ENCODE measurements around the gene ATPAF2.
"Not testable (repeated sequence)": the region's sequence is repeated elsewhere in the genome, so short reads cannot be mapped to it uniquely, and the experiment has no call there.

ATPAF2 gene

DNA sequence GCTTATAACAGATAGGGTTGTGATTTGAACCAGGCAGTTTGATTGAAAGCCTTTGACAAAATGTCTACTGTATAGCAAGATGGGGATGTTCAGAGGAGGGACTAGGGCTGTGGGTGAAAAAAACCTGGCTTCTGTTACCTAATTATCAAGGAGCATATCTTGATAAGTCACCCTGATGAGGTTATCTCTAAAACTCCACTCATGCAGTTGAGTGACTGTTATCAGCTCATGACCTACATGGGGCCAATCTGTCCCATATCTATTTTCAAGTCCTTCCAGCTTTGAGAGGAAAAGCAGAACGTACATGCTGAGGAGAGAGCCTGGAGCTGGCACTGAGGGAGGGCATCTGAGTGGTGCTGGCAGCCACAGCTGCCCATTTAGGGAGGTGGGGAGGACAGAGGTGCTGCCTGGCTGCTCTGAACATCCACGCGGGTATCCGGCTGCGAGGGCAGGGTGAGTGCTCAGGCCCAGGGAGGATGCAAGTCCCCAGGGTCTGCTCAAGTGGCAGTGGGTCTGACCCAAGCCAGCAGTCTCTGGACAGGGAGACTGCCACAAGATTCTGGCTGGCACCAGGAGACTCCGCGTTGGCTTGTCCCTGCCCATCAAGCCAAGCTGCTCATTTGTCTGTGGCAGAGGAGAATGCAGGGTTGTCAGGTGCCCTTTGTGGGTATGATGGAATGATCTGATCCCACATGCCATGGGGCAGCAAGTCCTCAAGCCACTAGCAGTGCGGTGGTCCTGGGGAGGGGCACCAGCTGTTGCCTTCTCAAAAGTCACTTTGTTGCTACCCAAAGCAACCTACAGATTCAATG, 29.2 kb downstream of the ATPAF2 start:
- DNase-seq, result no peak

- no peak for DNase-seq
Measured at GRCh38 chr17:18008496-18009268, 30.3 kb downstream of the ATPAF2 start.

GRCh38 chr17:18006495-18007239, 32.3 kb downstream of the ATPAF2 start:
- no peak for DNase-seq

GRCh38 chr17:18005496-18005895, 33.5 kb downstream of the ATPAF2 start:
- DNase-seq, result no peak

GRCh38 chr17:18004884-18005305, 34.1 kb downstream of the ATPAF2 start:
- DNase-seq, result no peak

DNA sequence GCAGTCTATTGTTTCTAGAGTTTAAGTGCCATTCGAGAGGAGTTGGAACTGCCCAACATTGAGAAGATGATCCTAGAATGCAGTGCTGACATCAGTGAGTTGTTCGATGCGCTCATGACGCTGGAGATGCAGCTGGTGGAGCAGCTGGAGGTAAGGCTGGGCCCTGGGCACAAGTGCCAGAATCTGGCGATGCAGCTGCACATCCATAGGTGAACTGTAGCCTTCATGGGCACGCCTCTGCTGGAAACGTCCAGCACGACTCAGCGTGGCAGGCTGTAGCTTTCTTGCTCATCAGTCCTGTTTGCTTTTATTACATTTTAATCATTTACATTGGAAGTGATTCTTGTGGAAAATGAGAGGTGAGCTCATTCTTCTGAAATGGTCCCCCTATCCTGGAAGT, 34.6 kb downstream of the ATPAF2 start:
- DNase-seq, result no peak

DNA sequence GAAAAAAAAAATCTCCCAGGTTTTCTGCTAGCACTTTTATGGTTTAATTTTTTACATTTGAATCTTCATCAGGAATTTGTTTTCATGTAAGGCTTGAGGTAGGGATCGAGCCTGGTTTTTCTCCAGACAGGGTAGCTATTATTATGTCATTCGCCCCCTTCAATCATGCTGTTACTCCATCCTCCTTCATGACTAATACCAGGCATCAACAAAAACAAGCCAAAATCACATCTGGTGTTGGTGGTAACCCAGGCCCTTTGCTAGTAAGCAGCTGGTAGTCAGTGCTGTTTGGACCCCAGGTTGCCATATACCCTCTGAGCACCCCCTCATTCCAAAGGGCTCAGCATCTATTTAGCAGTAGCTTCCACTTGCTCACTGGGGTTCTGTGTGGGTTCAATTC, 36.8 kb downstream of the ATPAF2 start:
- no peak for DNase-seq

GRCh38 chr17:18000030-18000408, 38.9 kb downstream of the ATPAF2 start:
- DNase-seq, result no peak

- no peak for DNase-seq
Measured at GRCh38 chr17:17999364-18000029, 39.5 kb downstream of the ATPAF2 start.

DNA sequence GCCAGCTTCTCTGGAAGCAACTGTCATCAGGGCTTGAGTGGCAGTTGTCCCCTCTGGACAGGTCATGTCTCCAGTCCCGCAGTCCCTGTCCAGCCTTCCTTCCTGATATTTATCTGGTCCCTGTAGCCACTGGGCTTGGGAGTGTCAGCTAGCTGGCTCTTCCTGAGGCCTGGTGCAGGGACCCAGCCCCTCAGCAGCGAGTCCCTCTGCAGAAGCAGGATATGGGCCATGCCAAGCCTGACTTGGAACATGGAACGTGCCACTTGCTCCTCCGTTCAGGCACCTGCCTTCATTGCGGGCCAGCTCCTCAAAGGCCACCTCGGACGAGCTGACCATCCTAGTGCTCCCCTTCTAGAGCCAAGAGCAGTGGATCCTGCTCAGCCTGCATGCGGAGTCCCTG, 40.0 kb downstream of the ATPAF2 start:
- DNase-seq, result no peak

DNA sequence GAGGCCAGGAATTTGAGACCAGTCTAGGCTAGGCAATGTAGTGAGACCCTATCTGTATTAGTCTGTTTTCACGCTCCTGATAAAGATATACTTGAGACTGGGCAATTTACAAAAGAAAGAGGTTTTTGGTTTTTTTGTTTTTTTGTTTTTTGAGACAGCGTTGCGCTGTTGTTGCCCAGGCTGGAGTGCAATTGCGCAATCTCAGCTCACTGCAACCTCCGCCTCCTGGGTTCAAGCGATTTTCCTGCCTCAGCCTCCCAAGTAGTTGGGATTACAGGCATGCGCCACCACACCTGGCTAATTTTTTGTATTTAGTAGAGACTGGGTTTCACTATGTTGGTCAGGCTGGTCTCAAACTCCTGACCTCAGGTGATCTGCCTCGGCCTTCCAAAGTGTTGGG, 43.1 kb downstream of the ATPAF2 start:
- DNase-seq, result not testable (repeated sequence)

GRCh38 chr17:17994271-17995069, 44.5 kb downstream of the ATPAF2 start:
- no peak for DNase-seq

GRCh38 chr17:17993852-17994251, 45.1 kb downstream of the ATPAF2 start:
- no peak for DNase-seq

DNA sequence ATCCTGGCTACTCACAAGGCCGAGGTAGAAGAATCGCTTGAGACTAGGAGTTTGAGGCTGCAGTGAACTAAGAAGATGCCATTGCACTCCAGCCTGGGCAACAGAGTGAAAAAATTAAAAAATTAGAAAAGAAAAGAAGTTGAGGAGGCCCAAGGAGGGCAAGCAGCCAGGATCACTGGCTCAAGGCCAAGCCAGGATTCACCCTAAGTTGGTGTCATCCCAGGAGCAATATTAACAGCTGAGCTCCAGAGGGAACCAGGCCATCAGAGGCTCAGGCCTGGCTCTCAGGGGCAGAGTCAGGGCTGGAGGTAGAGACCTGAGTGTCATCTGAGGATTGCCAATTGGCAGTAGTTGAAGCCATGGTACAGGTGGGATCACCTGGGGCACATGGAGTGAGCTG, 45.6 kb downstream of the ATPAF2 start:
- no peak for DNase-seq

- DNase-seq, result no peak
Measured at GRCh38 chr17:17990282-17990681, 48.7 kb downstream of the ATPAF2 start.

DNA sequence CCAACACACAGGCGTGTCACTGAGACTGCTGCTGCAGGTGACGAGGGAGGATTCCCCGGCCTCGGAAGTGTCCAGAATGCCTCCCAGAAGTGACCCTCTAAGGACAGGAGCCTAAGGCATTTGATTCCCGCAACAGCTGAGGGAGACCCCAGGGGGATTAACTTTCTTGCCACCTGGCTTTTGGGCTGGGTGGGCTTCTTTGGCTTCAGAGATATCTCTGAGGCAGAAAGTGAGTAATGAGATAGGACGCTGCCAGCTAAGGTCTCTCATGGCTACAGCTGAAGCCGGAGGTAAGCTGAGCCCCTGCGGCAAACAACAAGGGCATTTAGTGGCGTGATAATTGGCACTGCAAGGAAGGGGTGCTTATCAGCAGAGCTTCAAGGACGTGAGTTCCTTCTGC, 49.4 kb downstream of the ATPAF2 start:
- no peak for DNase-seq

GRCh38 chr17:17989081-17989480, 49.9 kb downstream of the ATPAF2 start:
- no peak for DNase-seq

DNA sequence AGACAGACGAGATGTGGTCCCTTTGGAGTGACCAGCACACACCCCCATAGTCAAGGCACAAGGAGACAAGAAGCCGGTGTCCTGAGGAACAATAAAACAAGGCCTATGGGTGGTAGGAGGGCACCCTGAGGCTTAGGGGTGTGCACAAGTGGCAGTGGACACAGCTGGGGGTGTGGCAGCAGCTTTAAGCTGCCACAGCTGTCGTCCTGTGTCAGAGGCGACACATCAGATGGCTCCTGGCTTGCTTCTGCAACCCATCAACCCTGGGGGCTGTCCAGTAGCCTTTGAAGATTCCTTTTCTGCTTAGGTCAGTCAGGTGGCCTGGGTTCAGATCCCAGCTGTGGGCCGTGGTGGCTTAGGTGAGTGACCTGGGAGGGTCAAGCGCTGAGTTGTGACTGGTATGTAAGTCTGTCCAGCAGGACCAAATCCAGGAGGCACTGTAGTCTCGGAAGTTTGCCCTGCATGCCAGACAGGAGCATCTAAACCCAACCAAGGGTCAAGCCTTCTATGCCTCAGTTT, 50.5 kb downstream of the ATPAF2 start:
- no peak for DNase-seq

GRCh38 chr17:17987901-17988300, 51.1 kb downstream of the ATPAF2 start:
- no peak for DNase-seq

GRCh38 chr17:17987187-17987896, 51.6 kb downstream of the ATPAF2 start:
- DNase-seq, result no peak

DNA sequence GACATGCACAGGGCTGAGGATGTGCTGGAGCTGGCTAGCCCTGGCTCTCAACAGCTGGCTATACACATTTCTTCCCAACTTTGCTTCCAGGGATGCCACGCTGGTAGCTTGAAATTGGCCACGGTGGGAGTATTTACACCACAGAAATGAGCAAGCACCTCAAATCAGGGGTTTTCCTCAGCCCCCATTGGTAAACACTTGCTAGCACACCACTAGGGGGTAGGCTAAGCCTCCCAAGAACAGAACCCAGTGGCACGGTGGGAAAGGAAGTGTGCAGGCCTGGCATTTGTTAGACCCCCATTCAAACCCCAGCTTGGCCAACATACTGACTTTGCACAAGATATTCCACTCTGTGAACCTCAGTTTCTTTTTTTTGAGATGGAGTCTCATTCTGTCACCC, 53.4 kb downstream of the ATPAF2 start:
- DNase-seq, result no peak
